ENCODE data around the gene XRCC1.

- TF ChIP-seq CTCF (IDR thresholded peaks at IDR 0.05) (no peak), SIN3A (IDR thresholded peaks at IDR 0.05; ENCODE audit: borderline replicate concordance, insufficient read depth, low read depth, low read length) (no peak)
These were observed 43.6 kb upstream of the XRCC1 start for GRCh38 chr19:43618921-43619261.
